Keratinocyte (primary cell): ENCODE measurements around the gene TRAF7.

Experiments used
- CTCF ChIP-seq, 3 experiments: IDR thresholded peaks in 1 of 3; conservative IDR thresholded peaks in 1 of 3; optimal IDR thresholded peaks in 1 of 3; 2 replicates in 2 of 3; 3 replicates in 1 of 3; pipeline versions ENCODE3 to v1.5.1; 2011; ENCODE audit warnings: low read length in 3 of 3, mild to moderate bottlenecking in 3 of 3, moderate library complexity in 2 of 3, control low read depth in 1 of 3, inconsistent platforms in 1 of 3; ENCODE audit not compliant: insufficient read depth in 2 of 3; ENCODE audit errors: extremely low read depth in 1 of 3
- EZH2 ChIP-seq: IDR thresholded peaks from one replicate; pipeline ENCODE4 v1.6.1; 2012; ENCODE audit warnings: inconsistent platforms, mild to moderate bottlenecking, low read length, moderate library complexity

- no peak for TF ChIP-seq CTCF (optimal IDR thresholded peaks at IDR 0.05 in 1 of 3, IDR thresholded peaks at IDR 0.05 in 1 of 3, conservative IDR thresholded peaks at IDR 0.05 in 1 of 3; ENCODE audit: extremely low read depth in 1 of 3, insufficient read depth in 2 of 3, low read length in 3 of 3)
- no peak for TF ChIP-seq EZH2
These were observed 9.7 kb upstream of the TRAF7 start for GRCh38 chr16:2145843-2146242.
